Measurements from ENCODE around the gene RLBP1. TPM values are rescaled to one million over a fixed set of nuclear protein-coding genes. Genes with fewer than 3 reads are reported as not detected.

The RLBP1 gene
- total RNA-seq = not detected

DNA sequence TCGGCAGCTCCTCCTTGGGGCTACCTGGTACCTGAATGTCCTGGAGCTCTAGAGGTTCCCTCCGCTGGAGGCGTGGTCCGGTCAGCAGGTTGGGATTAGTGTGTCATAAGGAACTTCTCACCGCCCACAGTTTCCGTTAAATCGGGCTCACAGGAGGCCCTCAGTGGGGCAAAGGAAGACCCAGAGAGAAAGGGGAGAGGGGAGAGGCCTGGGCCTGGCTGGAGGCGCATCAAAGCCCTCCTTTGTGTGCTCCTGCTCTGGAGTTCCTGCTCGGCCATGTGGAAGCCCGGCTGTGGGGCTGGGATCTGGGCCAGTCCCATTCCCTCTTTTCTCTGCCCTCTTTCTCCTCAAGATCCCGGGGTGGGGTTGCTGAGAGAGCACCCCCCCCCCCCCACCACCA lies at the start of gene RLBP1:
Gene RLBP1, minus strand, starts transcription at position 37 of the 400 bp plus-strand sequence. CDS start 2,604 bp downstream, outside the sequence.
- TF ChIP-seq, protein P1, sequence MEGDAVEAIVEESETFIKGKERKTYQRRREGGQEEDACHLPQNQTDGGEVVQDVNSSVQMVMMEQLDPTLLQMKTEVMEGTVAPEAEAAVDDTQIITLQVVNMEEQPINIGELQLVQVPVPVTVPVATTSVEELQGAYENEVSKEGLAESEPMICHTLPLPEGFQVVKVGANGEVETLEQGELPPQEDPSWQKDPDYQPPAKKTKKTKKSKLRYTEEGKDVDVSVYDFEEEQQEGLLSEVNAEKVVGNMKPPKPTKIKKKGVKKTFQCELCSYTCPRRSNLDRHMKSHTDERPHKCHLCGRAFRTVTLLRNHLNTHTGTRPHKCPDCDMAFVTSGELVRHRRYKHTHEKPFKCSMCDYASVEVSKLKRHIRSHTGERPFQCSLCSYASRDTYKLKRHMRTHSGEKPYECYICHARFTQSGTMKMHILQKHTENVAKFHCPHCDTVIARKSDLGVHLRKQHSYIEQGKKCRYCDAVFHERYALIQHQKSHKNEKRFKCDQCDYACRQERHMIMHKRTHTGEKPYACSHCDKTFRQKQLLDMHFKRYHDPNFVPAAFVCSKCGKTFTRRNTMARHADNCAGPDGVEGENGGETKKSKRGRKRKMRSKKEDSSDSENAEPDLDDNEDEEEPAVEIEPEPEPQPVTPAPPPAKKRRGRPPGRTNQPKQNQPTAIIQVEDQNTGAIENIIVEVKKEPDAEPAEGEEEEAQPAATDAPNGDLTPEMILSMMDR (IDR thresholded peaks at IDR 0.05; ENCODE audit: low read depth) = no peak

DNA sequence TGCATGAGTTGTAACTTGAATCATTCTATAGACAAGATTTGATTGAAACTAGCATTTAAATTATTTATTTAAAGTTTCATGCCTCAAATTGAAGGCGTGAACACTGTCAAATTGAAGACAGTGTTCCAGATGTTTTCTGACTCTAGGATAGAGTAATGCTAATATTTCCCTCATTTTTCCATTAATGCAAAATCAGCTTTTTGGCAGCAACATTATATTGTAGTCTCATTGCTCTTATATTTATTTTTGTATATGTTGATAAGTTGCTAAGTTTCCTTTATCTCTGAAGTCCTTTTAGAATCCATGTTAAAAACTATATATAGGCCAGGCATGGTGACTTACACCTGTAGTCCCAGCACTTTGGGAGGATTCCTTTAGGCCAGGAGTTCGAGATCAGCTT lies 27.2 kb upstream of the RLBP1 start:
- TF ChIP-seq, protein P1 (IDR thresholded peaks at IDR 0.05; ENCODE audit: low read depth) = no peak

DNA sequence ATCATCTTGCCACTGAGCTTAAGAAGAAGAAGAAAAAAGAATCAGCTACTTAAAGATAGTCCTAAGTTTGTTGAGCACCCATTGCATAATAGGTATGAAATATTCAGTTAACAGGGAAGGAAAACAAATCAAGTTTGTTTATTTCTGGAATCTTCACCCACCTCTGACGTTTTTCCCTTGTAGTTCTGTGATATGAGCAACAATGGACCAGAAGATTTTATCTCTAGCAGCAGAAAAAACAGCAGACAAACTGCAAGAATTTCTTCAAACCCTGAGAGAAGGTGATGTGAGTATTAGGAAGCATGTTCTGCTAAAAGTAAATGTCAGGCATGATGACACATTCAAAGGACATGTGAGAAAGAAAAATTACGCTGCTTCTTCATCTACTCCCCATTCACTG lies 26.1 kb upstream of the RLBP1 start:
- TF ChIP-seq, protein P1 (IDR thresholded peaks at IDR 0.05; ENCODE audit: low read depth) = no peak

DNA sequence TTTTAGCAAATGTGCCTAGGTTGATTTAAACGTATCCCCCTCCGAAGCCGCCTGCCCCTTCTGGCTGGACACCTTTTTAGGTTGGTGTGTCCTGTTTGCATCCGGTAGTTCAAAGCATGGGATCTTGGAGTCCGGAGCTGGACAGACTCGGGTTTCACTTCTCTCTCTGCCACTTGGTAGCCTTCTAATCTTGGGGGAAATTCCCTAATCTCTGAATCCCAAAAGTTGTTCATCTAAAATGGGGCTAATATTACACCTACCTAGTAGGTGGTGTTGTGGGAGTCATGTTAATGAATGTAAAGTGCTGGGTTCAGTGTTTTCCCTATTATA lies 23.2 kb upstream of the RLBP1 start:
- TF ChIP-seq, protein P1 (IDR thresholded peaks at IDR 0.05; ENCODE audit: low read depth) = no peak

DNA sequence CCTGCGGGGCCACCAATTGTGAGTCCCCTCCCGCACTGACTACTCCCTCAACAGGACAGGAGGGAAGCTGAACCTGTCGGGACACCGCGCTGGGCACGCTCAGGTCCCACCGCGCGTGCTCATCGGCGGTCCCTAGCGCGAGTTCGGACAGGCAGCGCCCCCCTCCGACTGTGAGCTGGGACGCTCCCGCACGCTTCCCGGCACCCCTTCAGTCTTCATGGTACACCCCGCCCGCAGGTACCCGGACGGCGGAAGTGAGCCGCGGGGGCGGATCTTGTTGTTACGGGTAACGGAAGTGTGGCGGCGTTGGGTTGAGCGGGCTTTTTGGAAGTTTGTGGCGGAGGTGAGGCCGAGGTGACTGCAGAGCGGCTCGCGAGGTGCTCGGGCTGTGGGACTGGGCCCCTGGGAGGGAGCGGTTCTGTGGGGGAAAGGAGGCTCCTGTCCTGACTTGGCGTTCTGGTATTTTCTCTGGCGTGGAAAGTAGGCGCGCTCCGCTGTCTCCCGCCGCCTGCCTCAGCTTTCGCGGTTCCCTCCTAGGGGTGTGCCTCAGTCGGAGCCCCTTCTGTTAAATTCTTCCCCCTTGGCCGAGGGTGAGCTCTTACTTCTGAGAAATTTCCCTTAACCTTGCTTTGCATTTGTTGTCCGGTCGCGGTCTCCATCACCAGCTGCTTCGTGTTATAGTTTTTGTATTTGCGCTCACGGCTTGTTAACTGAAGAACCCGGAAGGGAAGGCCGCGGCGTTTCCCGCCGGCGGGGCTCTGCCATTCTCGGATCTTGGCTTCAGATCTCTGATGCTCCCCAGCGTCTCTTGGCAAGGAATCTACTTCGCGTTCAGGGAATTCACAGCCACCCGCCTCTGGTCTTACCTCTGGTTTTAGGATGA lies 22.6 kb upstream of the RLBP1 start, which contains the start of gene FANCI:
Gene FANCI, plus strand, starts transcription at position 289 of the 883 bp plus-strand sequence. CDS start 3,669 bp downstream, outside the sequence.
- TF ChIP-seq, protein P1 (IDR thresholded peaks at IDR 0.05; ENCODE audit: low read depth) = no peak

DNA sequence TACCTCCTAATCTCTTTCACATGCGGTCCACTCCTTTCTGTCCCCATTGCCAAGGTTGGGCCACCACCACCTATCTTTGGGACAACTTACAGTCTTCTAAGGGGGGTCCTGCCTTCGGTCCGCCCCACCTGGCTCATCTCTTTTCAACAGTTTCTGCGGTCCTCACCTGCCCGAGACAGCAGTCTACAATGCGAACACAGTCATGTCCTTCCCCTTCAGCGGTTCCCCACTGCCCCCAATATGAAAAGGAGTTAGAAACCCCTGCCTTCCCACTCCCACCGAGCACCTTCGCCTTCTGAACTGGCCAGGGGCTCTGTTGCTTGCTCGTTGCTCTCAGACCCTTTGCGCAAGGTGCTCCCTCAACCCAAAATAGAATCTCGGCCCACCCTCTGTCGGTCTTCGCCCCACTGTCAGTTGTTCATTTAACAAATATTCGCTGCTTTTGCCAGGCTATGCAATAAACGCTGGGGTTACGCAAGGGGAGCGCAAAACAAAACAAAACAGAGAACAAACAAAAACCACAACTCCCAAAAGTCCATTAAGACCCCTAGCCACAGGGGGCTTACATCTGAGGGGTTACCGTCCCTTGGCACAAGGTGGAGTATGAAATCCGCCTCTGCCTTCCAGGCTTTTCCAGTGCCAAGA lies 21.8 kb upstream of the RLBP1 start:
- TF ChIP-seq, protein P1 (IDR thresholded peaks at IDR 0.05; ENCODE audit: low read depth) = no peak

DNA sequence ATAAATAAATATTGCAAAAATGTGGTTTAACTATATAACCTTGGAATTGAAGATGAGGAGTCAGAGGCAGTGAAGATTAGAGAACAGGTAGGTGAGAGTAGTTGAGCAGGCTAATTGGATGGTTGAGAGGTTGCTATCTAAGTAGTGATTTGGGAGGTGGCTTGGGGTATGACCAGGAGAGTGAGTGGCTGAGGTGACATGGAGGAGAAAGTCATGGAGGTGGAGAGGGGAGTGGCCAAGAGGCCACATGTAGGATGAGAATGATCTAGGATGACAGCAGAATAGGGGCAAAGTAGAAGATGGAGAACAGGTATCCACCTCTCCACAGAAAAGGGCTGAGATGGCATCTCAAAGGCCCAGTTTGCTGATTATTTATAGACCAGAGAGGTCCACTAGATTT lies 10.5 kb upstream of the RLBP1 start:
- TF ChIP-seq, protein P1 (IDR thresholded peaks at IDR 0.05; ENCODE audit: low read depth) = no peak

Measured in subcutaneous adipose tissue (tissue), 4 donors.